Endothelial cell (in vitro differentiated cells): ENCODE data around the gene PTPN4. TPM values are rescaled to one million over a fixed set of nuclear protein-coding genes. Genes with fewer than 3 reads are reported as not detected.

Experiments
- DNase-seq: peaks from one replicate; pipeline ENCODE4 v3.0.0; 2021; ENCODE audit warnings: low spot score
- H3K27ac Mint-ChIP-seq: one replicate; pipeline ENCODE4 v1.8.0; 2021; ENCODE audit warnings: mixed read lengths, inconsistent platforms; ENCODE audit not compliant: unreplicated experiment
- H3K27me3 Mint-ChIP-seq: one replicate; pipeline ENCODE4 v1.8.0; 2021; ENCODE audit warnings: mild to moderate bottlenecking, moderate library complexity, mixed read lengths, inconsistent platforms; ENCODE audit not compliant: unreplicated experiment
- H3K36me3 Mint-ChIP-seq: one replicate; pipeline ENCODE4 v1.8.0; 2021; ENCODE audit warnings: mild to moderate bottlenecking, low read depth, mixed read lengths, inconsistent platforms; ENCODE audit not compliant: unreplicated experiment
- H3K4me1 Mint-ChIP-seq: one replicate; pipeline ENCODE4 v1.8.0; 2021; ENCODE audit warnings: mild to moderate bottlenecking, mixed read lengths, inconsistent platforms; ENCODE audit not compliant: unreplicated experiment
- H3K4me3 Mint-ChIP-seq: one replicate; pipeline ENCODE4 v1.8.0; 2021; ENCODE audit warnings: mild to moderate bottlenecking, mixed read lengths, inconsistent platforms; ENCODE audit not compliant: unreplicated experiment
- H3K9me3 Mint-ChIP-seq: one replicate; pipeline ENCODE4 v1.8.0; 2021; ENCODE audit warnings: mixed read lengths, inconsistent platforms; ENCODE audit not compliant: unreplicated experiment
- total RNA-seq: library from RNA; stranded (reverse); fragmentation: NEBNext Ultra II Directional; extraction: Animal tissue kit (Norgen Biotek cat#: 25700); gene quantifications from one replicate; pipeline ENCODE4 v1.2.1, GENCODE V29; 2021; ENCODE audit not compliant: unreplicated experiment
- TF ChIP-seq, protein P1 (sequence below): fragments of 200-600 bp; sonication (generic); IDR thresholded peaks from one replicate; pipeline ENCODE4 v1.5.0; 2021; ENCODE audit warnings: antibody characterized with exemption; ENCODE audit not compliant: unreplicated experiment

The PTPN4 gene
- total RNA-seq, 1 donor from 2014 or later: 51.0 TPM

GRCh38 chr2:119745566-119745965 is 14.2 kb upstream of the PTPN4 start:
- TF ChIP-seq, protein P1, sequence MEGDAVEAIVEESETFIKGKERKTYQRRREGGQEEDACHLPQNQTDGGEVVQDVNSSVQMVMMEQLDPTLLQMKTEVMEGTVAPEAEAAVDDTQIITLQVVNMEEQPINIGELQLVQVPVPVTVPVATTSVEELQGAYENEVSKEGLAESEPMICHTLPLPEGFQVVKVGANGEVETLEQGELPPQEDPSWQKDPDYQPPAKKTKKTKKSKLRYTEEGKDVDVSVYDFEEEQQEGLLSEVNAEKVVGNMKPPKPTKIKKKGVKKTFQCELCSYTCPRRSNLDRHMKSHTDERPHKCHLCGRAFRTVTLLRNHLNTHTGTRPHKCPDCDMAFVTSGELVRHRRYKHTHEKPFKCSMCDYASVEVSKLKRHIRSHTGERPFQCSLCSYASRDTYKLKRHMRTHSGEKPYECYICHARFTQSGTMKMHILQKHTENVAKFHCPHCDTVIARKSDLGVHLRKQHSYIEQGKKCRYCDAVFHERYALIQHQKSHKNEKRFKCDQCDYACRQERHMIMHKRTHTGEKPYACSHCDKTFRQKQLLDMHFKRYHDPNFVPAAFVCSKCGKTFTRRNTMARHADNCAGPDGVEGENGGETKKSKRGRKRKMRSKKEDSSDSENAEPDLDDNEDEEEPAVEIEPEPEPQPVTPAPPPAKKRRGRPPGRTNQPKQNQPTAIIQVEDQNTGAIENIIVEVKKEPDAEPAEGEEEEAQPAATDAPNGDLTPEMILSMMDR: no peak
- H3K4me1 Mint-ChIP-seq: no peaks in the 10 kb centered on the region

DNA sequence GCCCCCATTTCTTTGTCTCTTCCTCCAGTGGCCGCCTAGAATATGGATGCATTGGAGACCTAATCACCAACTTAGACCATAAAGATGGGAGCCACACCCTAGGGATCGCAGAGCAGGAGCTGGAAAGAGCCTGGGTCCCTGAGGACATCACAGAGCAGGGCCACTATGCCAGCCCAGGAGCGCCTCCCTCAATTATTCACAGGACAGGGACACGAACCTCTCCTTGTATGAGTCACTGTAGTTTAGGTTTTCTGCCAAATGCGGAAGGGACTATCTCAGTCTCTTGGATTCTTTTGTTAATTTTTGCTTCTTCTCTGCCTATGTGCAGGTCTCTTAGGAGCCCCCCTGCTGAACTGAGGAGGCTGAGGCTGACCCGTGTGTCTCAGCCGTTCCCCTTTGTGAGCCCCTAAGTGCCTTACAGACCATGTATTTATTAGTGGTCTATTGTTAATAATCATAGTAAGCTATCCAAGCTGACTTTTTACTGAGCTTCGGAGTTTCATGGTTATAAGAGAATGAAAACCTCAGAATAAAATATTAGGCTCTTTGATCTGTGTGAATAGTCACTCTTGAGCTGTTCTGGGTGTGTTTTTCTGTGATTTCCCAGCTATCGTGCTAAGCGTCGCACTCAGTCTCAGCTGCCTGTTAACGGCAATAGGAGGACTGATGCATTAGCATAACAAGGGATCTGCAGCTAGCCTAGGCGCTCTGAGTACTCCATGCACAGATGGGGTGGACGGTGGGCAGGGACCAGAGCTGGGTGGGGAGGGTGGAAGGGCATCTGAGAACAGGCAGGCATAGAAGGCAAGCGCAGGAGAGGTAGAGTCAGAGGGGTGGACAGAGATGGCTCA is 12.7 kb upstream of the PTPN4 start:
- H3K9me3 Mint-ChIP-seq: no peaks in the 10 kb centered on the region
- H3K4me1 Mint-ChIP-seq: no peaks in the 10 kb centered on the region
- DNase-seq: no peak
- TF ChIP-seq, protein P1: no peak
- H3K4me3 Mint-ChIP-seq: no peak overlapping the region
- H3K27ac Mint-ChIP-seq: no peak overlapping the region
- H3K27me3 Mint-ChIP-seq: no peaks in the 10 kb centered on the region
- no peaks in the 10 kb centered on the region for H3K36me3 Mint-ChIP-seq

More at GRCh38 chr2:119745566-119745965, 14.2 kb upstream of the PTPN4 start:
- H3K27ac Mint-ChIP-seq: peak overlapping the region; percentile 33
- H3K36me3 Mint-ChIP-seq: no peaks in the 10 kb centered on the region
- no peak for DNase-seq
- H3K27me3 Mint-ChIP-seq: no peaks in the 10 kb centered on the region
- H3K4me3 Mint-ChIP-seq: no peak overlapping the region
- no peaks in the 10 kb centered on the region for H3K9me3 Mint-ChIP-seq

DNA sequence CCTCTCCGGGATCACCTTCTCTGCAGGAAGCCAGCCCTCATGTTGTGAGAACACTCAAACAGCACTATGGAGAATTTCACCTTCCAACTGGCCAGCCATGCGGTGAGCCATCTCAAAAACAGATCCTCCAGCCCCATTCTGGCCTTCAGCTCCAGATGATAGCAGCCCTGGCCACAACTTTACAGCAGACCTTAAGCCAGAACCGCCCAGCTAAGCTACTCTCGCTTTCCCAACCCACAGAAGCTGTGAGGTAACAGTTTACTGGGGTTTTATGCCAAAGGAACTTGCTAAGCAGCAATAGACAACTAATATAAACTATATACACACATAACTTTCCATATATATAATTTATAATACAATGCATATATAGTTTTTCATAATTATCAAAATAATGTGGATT is 11.6 kb upstream of the PTPN4 start:
- H3K27ac Mint-ChIP-seq: no peak overlapping the region
- TF ChIP-seq, protein P1: no peak
- no peaks in the 10 kb centered on the region for H3K4me1 Mint-ChIP-seq
- H3K27me3 Mint-ChIP-seq: no peaks in the 10 kb centered on the region
- H3K4me3 Mint-ChIP-seq: no peak overlapping the region
- DNase-seq: no peak
- H3K9me3 Mint-ChIP-seq: no peaks in the 10 kb centered on the region
- no peaks in the 10 kb centered on the region for H3K36me3 Mint-ChIP-seq

- Mint-ChIP-seq H3K27me3 (no peaks in the 10 kb centered on the region), H3K27ac (no peak overlapping the region), H3K36me3 (no peaks in the 10 kb centered on the region), H3K4me3 (no peak overlapping the region), H3K4me1 (no peaks in the 10 kb centered on the region), H3K9me3 (no peaks in the 10 kb centered on the region)
- TF ChIP-seq, protein P1: no peak
- no peak for DNase-seq
These were observed 10.2 kb upstream of the PTPN4 start for GRCh38 chr2:119749477-119750012.

DNA sequence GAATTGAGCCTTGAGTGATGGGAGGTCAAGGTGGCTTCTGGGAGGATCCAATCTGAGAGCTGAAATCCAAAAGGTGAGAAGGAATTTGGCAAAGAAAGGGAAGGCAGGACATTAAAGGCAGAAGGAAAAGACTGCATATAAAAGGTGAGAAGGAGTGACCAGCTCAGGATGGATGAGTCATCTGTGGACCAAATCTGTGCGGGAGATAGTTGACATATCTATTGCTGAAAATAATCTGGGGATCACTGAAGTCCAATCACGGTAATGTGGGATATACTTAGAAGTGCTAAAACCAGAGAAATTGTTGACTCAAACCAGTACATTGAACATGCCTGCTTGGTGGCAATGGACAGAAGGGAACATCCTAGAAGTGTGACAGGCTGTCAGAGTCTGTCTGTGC is 8.0 kb upstream of the PTPN4 start:
- TF ChIP-seq, protein P1: no peak
- H3K9me3 Mint-ChIP-seq: no peaks in the 10 kb centered on the region
- H3K4me1 Mint-ChIP-seq: no peaks in the 10 kb centered on the region
- DNase-seq: no peak
- no peak overlapping the region for H3K4me3 Mint-ChIP-seq
- H3K36me3 Mint-ChIP-seq: no peaks in the 10 kb centered on the region
- no peaks in the 10 kb centered on the region for H3K27me3 Mint-ChIP-seq
- no peak overlapping the region for H3K27ac Mint-ChIP-seq
